ENCODE results near the gene CDH23.

- no peak for TF ChIP-seq CTCF (IDR thresholded peaks at IDR 0.05; ENCODE audit: poor library complexity)
- no peak for TF ChIP-seq EZH2 (IDR thresholded peaks at IDR 0.05; ENCODE audit: borderline replicate concordance)
- TF ChIP-seq EZH2phosphoT487 (IDR thresholded peaks at IDR 0.05; ENCODE audit: low read depth, severe bottlenecking, unreplicated experiment): no peak
These were observed 259.5 kb downstream of the CDH23 start for GRCh38 chr10:71656220-71656619.
